C1 segment of cervical spinal cord (tissue), 14 donors: ENCODE results near the gene FKBP1C.

ENCODE experiments used
- DNase-seq, 14 donors: peaks; one replicate each; lab custom pipeline; 2025; lab: John Stamatoyannopoulos, UW

Gene FKBP1C

DNA sequence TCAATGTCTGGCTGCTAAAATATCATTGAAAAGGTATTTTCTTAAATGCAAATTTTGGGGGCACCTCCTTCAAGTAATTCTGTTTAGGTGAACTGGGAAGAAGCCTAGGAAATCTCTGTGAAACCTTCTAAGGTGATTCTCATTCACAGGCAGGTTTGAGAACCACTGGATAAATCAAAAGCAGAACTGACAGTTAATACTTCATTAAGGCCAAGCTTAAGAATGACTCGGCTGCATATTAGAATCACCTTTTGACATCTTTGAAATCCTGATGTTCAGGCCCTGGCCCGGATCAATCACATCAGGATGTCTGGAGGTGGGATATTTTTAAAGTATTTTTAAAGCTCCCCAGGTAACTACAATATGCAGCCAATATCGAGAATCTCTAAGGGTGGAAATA is 50.6 kb downstream of the FKBP1C start:
- DNase-seq = no peak
